Natural killer cell (primary cell): ENCODE measurements around the gene PDXK. TPM values are rescaled to one million over a fixed set of nuclear protein-coding genes. Genes with fewer than 3 reads are reported as not detected.

Experiments
- ATAC-seq, 3 donors: fragments of 150-1000 bp in 2 of 3; fragments of 200-7000 bp in 1 of 3; cut with Tn5 transposase; 1 replicate in 1 of 3; 2 replicates in 2 of 3; pipeline ENCODE4 v1.10.0; 2021; ENCODE audit warnings: mild to moderate bottlenecking in 2 of 3, moderate library complexity in 2 of 3
- DNase-seq, 2 donors: peaks; one replicate each; pipeline versions ENCODE4 v3.0.0 to v3.0.0-alpha.2; 2013 to 2021; ENCODE audit warnings: mixed read lengths in 1 of 2
- H3K27ac ChIP-seq: one replicate; pipeline ENCODE4 v1.5.1; 2013; ENCODE audit warnings: mild to moderate bottlenecking, low read length
- H3K27me3 ChIP-seq: one replicate; pipeline ENCODE4 v1.6.1; 2013; ENCODE audit warnings: low read length; ENCODE audit not compliant: control insufficient read depth, insufficient read depth
- H3K36me3 ChIP-seq: one replicate; pipeline ENCODE4 v1.6.1; 2013; ENCODE audit warnings: low read length; ENCODE audit not compliant: control insufficient read depth, insufficient read depth
- H3K4me1 ChIP-seq: one replicate; pipeline ENCODE4 v1.6.1; 2013; ENCODE audit warnings: low read length; ENCODE audit not compliant: control insufficient read depth, insufficient read depth
- H3K4me3 ChIP-seq: one replicate; pipeline ENCODE4 v1.5.1; 2013; ENCODE audit warnings: low read length
- H3K9me3 ChIP-seq: one replicate; pipeline ENCODE4 v1.6.1; 2013; ENCODE audit warnings: low read length; ENCODE audit not compliant: control insufficient read depth, insufficient read depth
- H3K27ac Mint-ChIP-seq, 2 donors: one replicate each; pipeline ENCODE4 v1.8.0; 2022; ENCODE audit warnings: mild to moderate bottlenecking in 2 of 2, mixed read lengths in 2 of 2, moderate library complexity in 1 of 2
- H3K27me3 Mint-ChIP-seq, 2 donors: one replicate each; pipeline ENCODE4 v1.8.0; 2022; ENCODE audit warnings: low read depth in 2 of 2, mixed read lengths in 2 of 2
- H3K36me3 Mint-ChIP-seq: one replicate; pipeline ENCODE4 v1.8.0; 2022; ENCODE audit warnings: mixed read lengths
- H3K4me1 Mint-ChIP-seq, 2 donors: one replicate each; pipeline ENCODE4 v1.8.0; 2022; ENCODE audit warnings: mixed read lengths in 2 of 2
- H3K4me3 Mint-ChIP-seq: one replicate; pipeline ENCODE4 v1.8.0; 2022; ENCODE audit warnings: mild to moderate bottlenecking, moderate library complexity, mixed read lengths
- H3K9me3 Mint-ChIP-seq, 2 donors: one replicate each; pipeline ENCODE4 v1.8.0; 2022; ENCODE audit warnings: mixed read lengths in 2 of 2
- WGBS: methylation state at CpG from one replicate; pipeline ENCODE4 v1.1.7; 2013; ENCODE audit warnings: missing lambda C conversion rate; ENCODE audit not compliant: insufficient coverage; 5-methylcytosine and 5-hydroxymethylcytosine counted together
- intact Hi-C: fragments of 100-400 bp; cut with micrococcal nuclease; formaldehyde crosslinking; loops from one replicate; pipeline ENCODE4 v1.14.2; 2022
- total RNA-seq, 4 donors: library from RNA; stranded (reverse); fragments of 120-200 nt in 1 of 4; gene quantifications; one replicate each; pipeline versions ENCODE4 v1.2.3 to v1.2.4, GENCODE V29; 2013 to 2022
- TF ChIP-seq, protein P1 (sequence below): fragments of 200-600 bp; IDR thresholded peaks from one replicate; pipeline ENCODE4 v1.8.0; 2022; ENCODE audit warnings: antibody characterized with exemption

PDXK gene
- total RNA-seq, 3 donors from 2014 or later (not counting 1 experiment from before 2014, with no cell fraction given): 73.8 to 77.0 (median 74.6) TPM

DNA sequence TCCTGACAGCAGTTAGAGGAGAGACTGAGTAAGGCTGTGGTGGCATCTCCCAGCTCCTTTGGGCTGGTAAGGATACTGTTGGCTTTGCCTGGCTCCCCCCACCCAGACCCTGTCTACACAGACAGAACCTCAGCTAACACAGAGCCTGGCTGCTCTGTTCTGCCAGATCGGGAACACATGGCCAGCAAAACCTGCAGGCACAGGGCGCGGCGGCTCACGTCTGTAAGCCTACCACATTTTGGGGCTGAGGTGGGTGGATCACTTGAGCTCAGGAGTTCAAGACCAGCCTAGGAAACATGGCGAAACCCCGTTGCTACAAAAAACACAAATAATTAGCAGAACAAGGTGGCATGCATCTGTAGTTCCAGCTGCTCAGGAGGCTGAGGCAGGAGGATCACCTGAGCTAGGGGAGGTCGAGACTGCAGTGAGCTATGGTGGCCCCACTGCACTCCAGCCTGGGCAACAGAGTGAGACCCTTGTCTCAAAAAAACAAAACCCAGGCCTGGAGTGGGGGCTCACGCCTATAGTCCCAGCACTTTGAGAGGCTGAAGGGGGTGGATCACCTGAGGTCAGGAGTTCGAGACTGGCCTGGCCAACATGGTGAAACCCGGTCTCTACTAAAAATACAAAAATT is 50.5 kb downstream of the PDXK start:
- Histone ChIP-seq H3K4me1 (peaks cover 3% of the 10 kb centered on the region), H3K27me3 (no peaks in the 10 kb centered on the region), H3K4me3 (no peak overlapping the region), H3K9me3 (no peaks in the 10 kb centered on the region), H3K36me3 (peaks cover 10% of the 10 kb centered on the region), H3K27ac (no peak overlapping the region)
- DNase-seq: no peak
- Mint-ChIP-seq H3K27me3 (no peaks in the 10 kb centered on the region), H3K4me3 (no peak overlapping the region), H3K27ac (no peak overlapping the region), H3K4me1 (peaks cover 7 to 15% of the 10 kb centered on the region in 2 donors), H3K9me3 (no peaks in the 10 kb centered on the region), H3K36me3 (no peaks in the 10 kb centered on the region)
- intact Hi-C loops: no loop called here
- TF ChIP-seq, protein P1, sequence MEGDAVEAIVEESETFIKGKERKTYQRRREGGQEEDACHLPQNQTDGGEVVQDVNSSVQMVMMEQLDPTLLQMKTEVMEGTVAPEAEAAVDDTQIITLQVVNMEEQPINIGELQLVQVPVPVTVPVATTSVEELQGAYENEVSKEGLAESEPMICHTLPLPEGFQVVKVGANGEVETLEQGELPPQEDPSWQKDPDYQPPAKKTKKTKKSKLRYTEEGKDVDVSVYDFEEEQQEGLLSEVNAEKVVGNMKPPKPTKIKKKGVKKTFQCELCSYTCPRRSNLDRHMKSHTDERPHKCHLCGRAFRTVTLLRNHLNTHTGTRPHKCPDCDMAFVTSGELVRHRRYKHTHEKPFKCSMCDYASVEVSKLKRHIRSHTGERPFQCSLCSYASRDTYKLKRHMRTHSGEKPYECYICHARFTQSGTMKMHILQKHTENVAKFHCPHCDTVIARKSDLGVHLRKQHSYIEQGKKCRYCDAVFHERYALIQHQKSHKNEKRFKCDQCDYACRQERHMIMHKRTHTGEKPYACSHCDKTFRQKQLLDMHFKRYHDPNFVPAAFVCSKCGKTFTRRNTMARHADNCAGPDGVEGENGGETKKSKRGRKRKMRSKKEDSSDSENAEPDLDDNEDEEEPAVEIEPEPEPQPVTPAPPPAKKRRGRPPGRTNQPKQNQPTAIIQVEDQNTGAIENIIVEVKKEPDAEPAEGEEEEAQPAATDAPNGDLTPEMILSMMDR: no peak
- ATAC-seq: no peak
- WGBS: 94% methylated on average over 11 of the region's 11 CpGs

DNA sequence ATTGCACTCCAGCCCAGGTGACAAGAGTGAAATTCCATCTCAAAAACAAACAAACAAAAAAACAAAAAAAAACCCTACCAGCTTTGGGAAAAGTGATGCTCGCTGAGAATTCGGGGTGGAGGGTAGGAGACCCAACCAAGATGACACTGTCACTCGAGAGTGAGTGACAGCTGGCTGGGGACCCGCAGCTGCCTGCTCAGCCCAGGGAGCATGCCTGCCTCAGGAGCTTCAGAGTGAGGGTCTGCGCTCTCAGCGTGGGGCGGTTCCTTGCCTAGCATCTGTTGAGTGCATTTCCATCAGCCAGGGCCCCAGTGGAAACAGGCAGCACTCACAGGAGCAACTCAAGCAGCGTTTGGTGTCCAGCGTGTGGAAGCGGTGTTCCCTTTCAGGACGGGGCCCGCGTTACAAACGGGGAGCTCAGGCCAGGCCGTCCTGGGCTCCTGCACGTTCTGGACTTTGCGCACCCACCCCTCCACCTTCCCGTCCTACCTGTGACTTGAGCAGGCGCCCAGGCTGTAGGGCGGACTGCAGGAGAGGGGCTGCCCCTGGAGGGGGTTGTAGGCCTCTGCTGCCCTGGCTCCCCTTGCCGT is 51.2 kb downstream of the PDXK start:
- Mint-ChIP-seq H3K27me3 (no peaks in the 10 kb centered on the region), H3K27ac (no peak overlapping the region), H3K36me3 (no peaks in the 10 kb centered on the region), H3K9me3 (no peaks in the 10 kb centered on the region), H3K4me1 (peaks cover 14 to 22% of the 10 kb centered on the region in 2 donors), H3K4me3 (no peak overlapping the region)
- H3K4me3 ChIP-seq: no peak overlapping the region
- H3K36me3 ChIP-seq: peaks cover 10% of the 10 kb centered on the region
- peaks cover 10% of the 10 kb centered on the region for H3K4me1 ChIP-seq
- WGBS: 95% methylated on average over 19 of the region's 21 CpGs
- no peaks in the 10 kb centered on the region for H3K9me3 ChIP-seq
- DNase-seq (no peak), ATAC-seq (no peak)
- intact Hi-C loops: no loop called here
- TF ChIP-seq, protein P1: no peak
- no peaks in the 10 kb centered on the region for H3K27me3 ChIP-seq
- no peak overlapping the region for H3K27ac ChIP-seq

DNA sequence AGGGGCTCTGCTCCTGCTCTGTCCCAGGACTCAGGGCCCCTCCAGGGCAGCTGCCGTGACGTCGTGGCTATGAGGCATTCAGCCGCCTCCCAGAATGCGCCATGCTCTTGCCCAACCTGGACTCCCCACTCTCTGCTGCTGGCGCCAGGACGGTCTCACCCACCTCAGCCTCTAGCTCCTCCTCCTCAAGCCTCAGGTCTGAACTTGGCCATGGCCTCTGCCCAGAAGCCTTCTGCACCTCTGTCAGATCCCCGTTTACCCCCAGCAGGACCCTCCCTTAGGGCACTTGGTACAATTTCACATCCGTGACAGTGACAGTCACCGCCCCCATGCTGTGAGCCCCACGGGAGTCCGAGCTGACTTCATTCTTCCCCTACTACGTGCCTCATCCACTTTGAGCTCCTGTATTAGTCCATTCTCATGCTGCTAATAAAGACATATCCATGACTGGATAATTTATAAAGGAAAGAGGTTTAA is 52.3 kb downstream of the PDXK start:
- no peaks in the 10 kb centered on the region for H3K27me3 Mint-ChIP-seq
- no peaks in the 10 kb centered on the region for H3K9me3 Mint-ChIP-seq
- DNase-seq: no peak
- no peak overlapping the region for H3K4me3 ChIP-seq
- intact Hi-C loops: no loop called here
- H3K9me3 ChIP-seq: no peaks in the 10 kb centered on the region
- no peaks in the 10 kb centered on the region for H3K36me3 Mint-ChIP-seq
- peaks cover 10% of the 10 kb centered on the region for H3K36me3 ChIP-seq
- H3K27ac Mint-ChIP-seq: no peak overlapping the region
- peaks cover 16% of the 10 kb centered on the region for H3K4me1 ChIP-seq
- WGBS: 86% methylated on average over 13 of the region's 13 CpGs
- H3K27me3 ChIP-seq: no peaks in the 10 kb centered on the region
- ATAC-seq: no peak
- peaks cover 20 to 30% of the 10 kb centered on the region in 2 donors for H3K4me1 Mint-ChIP-seq
- no peak overlapping the region for H3K4me3 Mint-ChIP-seq
- TF ChIP-seq, protein P1: no peak
- H3K27ac ChIP-seq: no peak overlapping the region
